Activated effector memory CD4-positive, alpha-beta T cell treated with Interleukin-2 at 50 U/mL for 16 hours (primary cell): ENCODE data around the gene MATK.

Experiments used
- DNase-seq: peaks from one replicate; pipeline ENCODE4 v3.0.0-alpha.2; 2020

MATK gene

DNA sequence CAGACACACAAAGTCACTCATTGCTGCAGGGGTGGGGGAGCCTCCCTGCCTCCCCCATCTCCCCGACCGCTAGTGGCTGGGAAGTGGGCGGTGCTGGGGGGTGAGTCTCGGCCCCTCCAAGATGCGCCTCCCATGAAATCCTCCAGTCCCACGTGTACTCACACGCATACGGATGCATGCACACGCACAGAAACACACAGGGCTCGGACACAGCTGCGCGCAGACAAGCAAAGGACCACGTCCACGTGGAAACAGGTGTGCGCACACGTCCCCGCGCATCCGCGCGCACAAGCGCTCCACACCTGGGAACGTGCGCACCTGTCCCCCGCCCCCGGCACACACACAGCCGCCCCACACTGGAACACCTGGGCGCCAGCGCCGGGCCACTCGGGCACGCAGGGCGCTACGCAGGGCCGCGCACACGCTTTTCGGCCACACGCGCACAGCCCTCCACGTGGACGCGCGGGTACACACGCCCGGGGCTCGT, 687 bp downstream of the MATK start:
- no peak for DNase-seq

DNA sequence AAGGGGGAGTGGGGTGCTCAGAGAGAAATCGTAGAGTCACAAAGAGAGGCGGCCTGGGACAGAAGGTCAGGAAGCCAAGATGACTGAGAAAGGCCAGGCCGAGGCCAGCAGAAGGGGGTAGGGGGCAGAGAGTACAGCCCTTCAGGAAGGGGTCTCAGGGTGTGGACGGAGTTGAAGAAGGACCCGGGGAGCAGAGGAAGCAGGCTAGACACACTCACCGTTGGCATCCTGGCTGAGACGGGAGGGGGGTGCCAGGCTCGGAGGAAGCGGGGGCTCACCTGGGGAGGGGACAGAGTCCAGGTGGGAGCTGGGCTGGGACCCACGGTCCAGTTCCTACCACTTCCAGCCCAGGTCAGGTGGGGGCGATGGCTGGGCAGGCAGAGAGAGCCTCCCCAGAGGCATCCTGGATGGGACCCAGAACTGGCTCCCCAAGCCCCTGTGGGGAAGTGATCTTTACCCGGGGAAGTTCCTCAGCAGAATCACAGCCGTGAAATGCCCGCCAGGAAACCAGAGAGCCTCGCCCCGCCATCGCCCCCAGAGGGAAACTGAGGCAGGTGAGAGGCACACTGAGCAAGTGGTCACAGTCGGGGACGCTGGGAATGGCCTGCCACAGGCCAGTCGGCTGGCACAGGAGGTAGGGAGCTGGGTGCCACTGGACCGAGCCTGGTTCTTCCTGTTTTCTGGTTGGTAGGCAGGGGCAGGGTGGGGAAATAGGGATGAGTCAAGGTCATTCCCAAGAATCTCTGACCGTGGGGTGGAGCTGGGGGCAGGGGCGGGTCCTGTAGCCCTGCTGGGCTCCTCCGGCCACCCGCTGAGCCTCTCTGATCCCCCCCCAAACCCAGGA, 1.4 kb downstream of the MATK start:
- no peak for DNase-seq

GRCh38 chr19:3783660-3784584, 2.3 kb downstream of the MATK start:
- DNase-seq: peak; percentile 8

DNA sequence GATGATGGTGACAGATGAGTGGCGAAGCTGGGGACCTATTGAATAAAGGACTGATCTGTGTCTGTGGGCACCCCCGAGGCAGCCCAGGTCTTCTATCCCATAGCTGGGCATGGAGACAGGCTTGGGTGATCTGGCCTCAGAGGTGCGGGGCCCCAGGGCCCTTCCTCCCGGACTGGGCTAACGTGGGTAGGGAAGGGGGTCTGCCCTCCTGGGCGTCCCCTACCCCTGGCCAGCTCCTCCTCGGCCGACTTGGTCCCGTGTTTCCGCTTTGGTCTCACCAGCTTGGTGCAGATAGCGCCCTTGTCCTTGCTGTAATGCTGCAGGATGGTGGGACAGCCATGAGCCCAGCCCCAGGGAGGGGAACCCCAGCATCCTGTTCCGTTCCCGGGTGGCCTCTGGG, 3.3 kb downstream of the MATK start:
- no peak for DNase-seq

- no peak for DNase-seq
Observed at GRCh38 chr19:3782330-3782729, 3.9 kb downstream of the MATK start.

- DNase-seq: no peak
Observed at GRCh38 chr19:3781603-3782002, 4.6 kb downstream of the MATK start.

DNA sequence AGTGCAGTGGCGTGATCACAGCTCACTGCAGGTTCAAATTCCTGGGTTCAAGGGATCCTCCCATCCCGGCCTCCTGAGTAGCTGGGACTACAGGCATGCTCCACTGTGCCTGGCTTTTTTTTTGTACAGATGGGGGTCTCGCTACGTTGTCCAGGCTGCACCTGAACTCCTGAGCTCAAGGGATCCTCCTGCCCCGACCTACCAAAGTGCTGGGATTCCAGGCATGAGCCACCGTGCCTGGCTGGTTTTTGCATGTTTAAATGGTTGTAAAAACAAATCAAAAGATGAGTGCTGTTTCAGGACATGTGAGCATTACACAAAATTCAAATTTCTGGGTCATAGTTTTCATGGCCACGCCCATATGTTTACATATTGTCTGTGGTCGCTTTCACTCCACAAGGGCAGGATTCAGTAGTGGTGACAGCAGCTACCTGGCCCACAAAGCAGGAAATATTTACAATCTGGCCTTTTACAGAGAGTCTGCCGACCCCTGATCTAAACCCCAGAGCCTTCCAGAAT, 5.3 kb downstream of the MATK start:
- no peak for DNase-seq

DNA sequence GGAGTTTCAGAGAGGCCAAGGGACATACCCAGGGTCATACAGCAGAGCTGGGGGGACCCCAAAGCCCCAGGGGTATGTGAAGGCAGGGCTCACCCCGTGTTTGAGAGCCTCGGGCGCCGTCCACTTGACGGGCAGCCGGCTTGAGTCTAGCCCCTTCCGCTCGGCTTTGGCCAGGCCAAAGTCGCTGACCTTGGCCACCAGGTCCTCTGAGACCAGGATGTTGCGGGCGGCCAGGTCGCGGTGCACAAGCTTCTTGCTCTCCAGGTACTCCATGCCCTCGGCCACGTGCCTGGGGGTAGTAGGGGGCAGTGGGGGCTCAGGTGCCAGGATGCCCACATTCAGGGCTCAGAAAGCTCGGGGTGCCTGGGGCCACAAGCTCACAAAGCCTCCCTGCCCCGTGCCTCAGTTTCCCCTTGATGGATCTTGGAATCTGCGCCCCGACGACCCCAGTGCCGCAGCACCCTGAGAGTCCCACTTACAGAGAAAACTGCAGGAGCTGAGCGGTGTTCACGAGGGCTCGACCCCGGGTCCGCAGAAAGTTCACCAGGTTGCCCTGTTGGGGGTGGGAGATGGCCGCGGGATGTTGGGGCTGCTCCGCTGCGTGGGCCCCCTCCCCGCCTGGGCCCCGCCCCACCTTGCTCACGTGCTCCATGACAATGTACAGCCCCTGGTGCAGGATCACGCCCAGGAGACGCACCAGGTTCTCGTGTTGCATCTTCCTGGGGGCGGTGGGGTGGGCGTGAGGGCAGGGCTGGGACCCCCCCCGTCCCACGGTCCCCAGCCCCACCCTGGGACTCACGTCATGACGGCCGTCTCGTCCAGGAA, 7.1 kb downstream of the MATK start:
- no peak for DNase-seq

DNA sequence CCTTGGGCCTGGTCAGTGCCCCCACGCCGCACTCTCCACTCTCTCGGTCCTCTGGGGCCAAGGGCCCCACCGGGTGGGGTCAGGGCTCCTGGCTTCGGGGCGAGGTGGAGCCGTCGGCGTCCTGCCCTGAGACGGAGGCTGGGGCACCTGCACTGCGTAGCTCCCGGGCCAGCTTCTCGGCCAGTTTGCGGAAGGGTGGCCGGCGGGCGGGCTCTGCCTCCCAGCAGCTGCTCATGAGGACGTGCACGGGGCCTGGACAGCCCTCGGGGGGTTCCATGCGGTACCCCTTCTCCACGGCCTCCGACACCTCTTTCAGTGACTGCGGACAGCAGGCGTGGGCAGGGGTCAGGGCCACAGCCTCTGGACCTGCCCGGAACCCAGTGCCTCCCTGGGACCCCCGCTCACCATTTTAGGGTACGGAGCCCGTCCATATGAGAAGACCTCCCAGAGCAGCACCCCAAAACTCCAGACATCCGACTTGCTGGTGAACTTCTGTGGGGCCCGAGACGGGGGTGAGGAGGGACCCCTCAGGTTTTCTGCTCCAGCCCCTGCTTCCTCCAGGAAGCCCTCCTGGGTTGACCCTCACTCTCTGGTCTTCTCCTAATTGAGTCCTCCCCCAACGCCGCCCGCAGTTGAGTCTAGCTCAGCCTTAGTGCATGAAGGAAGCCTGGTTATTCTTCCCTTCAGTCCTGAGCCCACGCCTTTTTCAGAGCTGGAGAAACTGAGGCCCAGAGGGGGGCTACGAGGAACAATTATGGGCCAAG, 7.9 kb downstream of the MATK start:
- DNase-seq: no peak

- no peak for DNase-seq
Observed at GRCh38 chr19:3776479-3777040, 9.6 kb downstream of the MATK start.

- DNase-seq: no peak
Observed at GRCh38 chr19:3775831-3776230, 10.3 kb downstream of the MATK start.

- no peak for DNase-seq
Observed at GRCh38 chr19:3775374-3775711, 10.8 kb downstream of the MATK start.

DNA sequence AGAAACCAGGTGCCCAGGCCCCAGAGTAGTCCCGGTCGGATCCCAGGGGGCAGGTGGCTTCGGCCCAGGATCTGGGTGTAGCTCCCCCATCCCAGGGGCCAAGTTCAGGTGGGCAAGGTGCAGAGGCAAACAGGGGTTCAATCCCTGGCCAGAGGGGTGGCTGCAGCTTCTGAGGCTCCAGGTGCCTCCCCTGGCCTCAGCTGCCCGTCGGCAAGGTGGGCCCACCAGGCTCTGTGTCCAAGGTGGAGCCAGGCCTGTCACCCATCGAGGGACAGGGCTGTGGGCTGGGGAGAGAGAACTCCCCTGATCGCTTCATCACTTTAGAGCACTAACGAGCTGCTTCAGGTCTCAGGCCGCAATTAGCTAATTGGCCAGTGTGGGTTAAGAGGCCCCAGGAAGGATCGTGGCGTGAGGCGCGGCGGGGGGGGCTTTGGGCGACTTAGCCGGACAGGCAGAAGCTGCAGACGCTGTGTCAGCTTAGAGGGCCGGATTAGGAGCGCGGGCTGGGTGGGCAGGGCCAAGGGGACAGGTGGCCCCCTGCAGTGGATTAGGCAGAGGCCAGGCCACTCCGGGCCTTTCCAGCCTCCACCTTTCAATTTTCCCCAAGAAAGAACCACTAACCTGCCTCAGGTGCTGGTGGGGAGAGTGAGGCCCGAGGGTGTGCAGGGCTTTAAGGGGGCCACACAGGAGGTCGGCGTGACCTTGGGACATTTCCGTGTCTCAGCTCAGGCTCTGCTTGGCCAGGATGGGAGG, 11.4 kb downstream of the MATK start:
- no peak for DNase-seq

DNA sequence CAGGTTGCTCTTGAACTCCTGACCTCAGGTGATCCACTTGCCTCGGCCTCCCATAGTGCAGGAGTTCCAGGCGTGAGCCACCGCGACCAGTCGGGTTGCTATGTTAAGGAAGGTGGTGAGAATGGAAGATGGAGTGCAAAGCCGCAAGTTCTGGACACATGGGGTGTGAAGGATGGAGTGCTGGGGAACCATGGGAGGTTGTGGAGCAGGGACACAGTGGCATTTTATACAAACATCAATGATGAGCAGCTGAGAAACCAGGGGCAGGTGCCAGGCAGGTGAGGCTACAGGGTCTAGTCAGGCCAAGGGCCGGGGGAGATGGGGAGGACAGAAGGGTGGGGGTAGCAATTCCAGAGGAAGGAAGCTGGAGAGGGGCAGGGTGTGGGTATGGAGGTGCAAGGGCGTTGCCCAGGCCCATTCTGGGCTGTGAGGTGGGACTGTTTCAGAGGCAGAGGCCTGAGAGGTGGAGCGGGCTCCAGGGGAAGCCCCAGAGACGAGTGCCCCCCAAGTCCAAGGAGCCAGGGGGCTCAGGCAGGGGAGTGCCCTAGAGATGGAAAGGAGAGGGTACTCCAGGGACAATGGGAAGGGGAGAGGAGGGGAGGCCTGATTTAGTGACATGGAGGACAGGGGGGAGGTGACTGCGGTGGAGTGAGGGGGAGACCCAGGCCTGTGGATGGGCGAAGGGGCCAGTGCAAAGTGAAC, 12.2 kb downstream of the MATK start:
- DNase-seq: no peak

DNA sequence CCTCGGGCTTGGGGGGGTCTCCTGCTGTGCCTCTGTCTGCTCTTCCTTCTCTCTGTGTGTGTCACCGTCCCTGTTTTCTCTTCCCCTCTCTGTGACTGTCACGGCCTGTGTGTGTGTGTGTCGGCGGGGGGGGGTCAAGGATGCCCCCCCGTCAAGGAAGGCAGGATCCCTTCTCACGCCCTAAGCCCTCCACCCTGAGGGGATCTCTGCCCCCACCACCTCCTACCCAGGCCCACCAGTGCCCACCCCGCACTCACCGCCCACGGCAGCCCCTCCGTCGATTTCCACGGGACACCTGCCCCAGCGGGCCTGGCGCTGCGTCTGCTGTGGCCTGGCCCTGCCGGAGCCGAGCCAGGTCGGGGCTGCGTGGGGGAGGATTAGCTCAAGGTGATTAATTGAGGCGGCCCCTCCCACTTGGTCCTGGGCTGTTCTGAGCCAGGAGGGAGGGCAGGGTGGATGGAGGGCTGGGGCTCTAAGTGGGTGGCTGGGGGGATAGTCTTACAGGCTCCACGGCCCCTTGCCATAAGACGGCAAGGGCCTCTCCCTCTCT, 14.2 kb downstream of the MATK start, which contains the start of gene RAX2:
RAX2 (minus strand) TSS at position 323 of the 550 bp plus-strand sequence. CDS start 486 bp downstream, outside the sequence.
- DNase-seq: no peak

- DNase-seq: no peak
Observed at GRCh38 chr19:3771000-3771905, 14.9 kb downstream of the MATK start.

DNA sequence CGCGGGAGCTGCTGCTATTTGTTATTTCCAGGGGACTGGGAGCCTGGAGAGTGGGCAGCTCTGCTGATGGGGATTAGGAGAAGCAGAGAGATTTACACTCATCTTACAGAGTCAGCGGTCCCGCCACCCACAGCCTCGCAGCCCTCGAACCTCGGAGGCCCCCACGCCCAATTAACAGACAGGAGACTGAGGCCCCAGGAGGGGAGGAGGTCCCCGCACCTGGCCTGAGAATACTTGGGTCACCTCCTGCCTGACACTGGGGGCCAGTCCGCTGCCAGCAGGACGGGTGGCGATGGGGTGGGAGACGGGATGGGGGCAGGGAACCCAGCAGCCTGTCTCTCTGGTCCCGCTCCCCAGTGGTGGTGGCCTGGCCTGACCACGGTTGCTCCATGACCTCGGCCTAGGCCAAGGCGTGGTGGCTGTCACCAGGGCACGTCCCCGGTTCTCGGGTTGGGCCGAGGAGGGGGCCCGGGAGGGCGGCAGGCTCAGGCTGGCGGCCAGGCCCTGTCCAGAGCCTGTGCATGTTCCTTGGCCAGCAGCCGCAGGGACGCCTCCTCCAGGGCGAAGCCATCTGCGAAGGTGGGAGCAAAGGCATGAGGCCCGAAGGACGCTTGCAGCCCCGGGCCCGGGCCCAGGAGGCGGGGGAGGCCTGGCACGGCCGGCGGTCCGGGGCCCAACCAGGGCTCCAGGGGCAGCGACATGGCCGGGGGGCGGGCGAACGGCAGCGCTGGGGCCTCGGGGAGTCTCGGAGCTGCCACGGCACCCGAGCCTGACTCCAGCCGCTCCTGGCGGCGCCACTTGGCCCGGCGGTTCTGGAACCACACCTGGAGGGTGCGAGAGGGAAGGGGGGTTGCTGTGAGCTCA, 15.8 kb downstream of the MATK start:
- no peak for DNase-seq

DNA sequence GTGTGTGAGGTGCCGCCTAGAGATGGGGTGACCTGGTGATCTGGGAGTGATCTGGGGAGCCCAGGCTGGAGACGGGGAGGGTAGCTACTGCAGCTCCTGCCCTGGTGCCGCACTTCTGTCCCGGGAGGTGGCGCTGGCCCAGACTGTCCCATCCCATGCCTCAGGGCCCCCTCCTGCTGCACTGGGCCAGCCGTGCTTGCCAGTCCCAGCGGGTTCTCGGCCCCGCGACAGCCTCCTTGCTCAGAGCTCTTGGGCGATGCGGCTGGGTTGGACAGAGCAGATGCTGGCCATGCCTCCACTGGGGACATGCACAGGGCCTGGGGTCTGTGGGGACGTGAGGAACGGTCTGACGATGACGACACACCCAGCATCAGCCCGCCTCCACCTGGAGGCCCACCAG, 16.7 kb downstream of the MATK start:
- no peak for DNase-seq
